ENCODE results near the gene PTCD3.

GRCh38 chr2:86175828-86176227 is 69.8 kb downstream of the PTCD3 start:
- TF ChIP-seq POLR2AphosphoS5 (IDR thresholded peaks at IDR 0.05; ENCODE audit: low read depth, low read length) (no peak), SIN3A (IDR thresholded peaks at IDR 0.05; ENCODE audit: borderline replicate concordance, insufficient read depth, low read length) (no peak), REST (IDR thresholded peaks at IDR 0.05; ENCODE audit: insufficient read depth in 1 of 2, low read depth in 2 of 2, low read length in 2 of 2) (no peak), TAF1 (IDR thresholded peaks at IDR 0.05; ENCODE audit: borderline replicate concordance, insufficient read depth, low read length) (no peak)
